Measurements from ENCODE around the gene RNF39.

Gene RNF39

DNA sequence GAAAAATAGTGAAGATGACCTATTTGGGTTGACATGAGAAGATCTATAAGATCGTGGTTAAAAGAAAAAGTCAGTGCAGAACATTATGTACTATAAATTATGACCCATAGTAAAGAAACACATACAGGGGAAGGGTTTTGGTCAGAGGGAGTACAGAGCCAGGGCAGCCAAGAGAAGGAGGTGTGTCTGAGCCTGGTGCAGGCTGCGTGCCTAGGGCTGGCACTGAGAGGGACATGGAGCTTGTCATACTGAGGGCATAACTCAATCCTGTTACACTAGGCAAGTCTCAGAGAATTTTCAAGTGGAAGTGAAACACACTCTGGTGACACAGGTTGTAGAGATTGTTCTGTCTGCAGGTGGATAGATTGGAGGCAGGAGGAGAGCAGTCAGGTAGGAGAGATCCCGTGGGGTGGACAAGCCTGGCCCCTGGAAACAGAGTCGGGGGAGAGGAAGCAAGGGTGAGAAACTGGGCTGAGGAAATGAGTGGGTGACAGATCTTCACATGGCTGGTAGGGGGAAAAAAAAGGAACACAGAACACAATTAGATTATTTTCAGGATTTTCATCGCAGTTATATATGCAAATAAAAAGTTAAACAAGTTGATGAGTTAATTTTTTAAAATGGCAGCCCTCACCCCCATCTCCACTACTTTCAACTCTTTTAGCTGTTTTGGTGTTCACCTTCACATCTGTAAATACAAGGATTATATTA lies 18.5 kb upstream of the RNF39 start:
- no peak overlapping the region for H3K4me3 ChIP-seq (ENCODE audit: low read length)
- peaks cover 8% of the 10 kb centered on the region; the same call in 1 of the 2 replicates for H3K27me3 ChIP-seq (ENCODE audit: low read depth, low read length)
- H3K4me1 ChIP-seq (ENCODE audit: low read length): peaks cover 9% of the 10 kb centered on the region; the same call in 1 of the 2 replicates
- H4K20me1 ChIP-seq (ENCODE audit: insufficient read depth, low read length): no peaks in the 10 kb centered on the region
- no peak overlapping the region for H3K4me2 ChIP-seq (ENCODE audit: low read length)
- H3K79me2 ChIP-seq (ENCODE audit: low read length): no peaks in the 10 kb centered on the region
- no peak overlapping the region for H3K9ac ChIP-seq (ENCODE audit: low read length)
- H3K27ac ChIP-seq (ENCODE audit: low read length): no peak overlapping the region
- TF ChIP-seq, protein P1, sequence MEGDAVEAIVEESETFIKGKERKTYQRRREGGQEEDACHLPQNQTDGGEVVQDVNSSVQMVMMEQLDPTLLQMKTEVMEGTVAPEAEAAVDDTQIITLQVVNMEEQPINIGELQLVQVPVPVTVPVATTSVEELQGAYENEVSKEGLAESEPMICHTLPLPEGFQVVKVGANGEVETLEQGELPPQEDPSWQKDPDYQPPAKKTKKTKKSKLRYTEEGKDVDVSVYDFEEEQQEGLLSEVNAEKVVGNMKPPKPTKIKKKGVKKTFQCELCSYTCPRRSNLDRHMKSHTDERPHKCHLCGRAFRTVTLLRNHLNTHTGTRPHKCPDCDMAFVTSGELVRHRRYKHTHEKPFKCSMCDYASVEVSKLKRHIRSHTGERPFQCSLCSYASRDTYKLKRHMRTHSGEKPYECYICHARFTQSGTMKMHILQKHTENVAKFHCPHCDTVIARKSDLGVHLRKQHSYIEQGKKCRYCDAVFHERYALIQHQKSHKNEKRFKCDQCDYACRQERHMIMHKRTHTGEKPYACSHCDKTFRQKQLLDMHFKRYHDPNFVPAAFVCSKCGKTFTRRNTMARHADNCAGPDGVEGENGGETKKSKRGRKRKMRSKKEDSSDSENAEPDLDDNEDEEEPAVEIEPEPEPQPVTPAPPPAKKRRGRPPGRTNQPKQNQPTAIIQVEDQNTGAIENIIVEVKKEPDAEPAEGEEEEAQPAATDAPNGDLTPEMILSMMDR (IDR thresholded peaks at IDR 0.05; ENCODE audit: low read depth, low read length): no peak
- TF ChIP-seq EZH2phosphoT487 (IDR thresholded peaks at IDR 0.05; ENCODE audit: low read depth): no peak
- no peaks in the 10 kb centered on the region for H3K36me3 ChIP-seq (replicated peaks; ENCODE audit: low read depth, low read length)
- H2AFZ ChIP-seq (ENCODE audit: low read depth, low read length): no peak overlapping the region
- H3K9me3 ChIP-seq (ENCODE audit: insufficient read depth, low read length): no peaks in the 10 kb centered on the region

DNA sequence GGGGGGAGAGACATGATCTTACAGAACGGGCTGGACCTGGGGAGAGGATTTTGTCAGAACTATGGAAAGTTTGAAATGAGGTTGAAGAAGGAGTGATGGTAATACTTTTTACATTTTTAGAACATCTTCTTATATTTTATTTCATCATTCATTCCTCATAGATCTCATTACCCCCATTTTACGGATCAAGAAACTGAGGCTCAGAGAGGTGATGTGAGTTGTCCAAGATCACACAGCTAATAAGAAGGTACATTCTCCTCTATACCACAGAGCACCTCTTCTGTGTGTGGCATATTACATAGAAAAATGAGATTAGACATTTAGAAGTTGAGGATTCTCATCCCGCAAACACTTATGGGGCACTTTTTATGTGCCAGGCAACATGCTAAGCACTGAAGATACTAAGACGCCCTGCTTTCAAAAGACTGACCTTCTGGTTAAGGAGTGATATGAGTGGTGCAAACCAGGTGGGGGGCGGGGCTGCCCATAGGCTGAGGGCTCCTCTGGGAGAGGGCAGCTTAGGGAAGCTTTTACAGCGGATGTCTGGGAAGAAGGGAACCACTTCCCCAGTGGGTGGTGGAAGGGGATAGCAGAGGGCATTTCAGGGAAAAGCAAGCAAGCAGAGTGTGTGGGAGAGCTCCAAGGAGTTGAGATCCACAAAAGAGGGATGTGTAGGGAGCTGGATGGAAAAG lies 17.4 kb upstream of the RNF39 start:
- H3K9me3 ChIP-seq (ENCODE audit: insufficient read depth, low read length): no peaks in the 10 kb centered on the region
- no peak overlapping the region for H3K9ac ChIP-seq (ENCODE audit: low read length)
- TF ChIP-seq EZH2phosphoT487 (IDR thresholded peaks at IDR 0.05; ENCODE audit: low read depth): no peak
- TF ChIP-seq, protein P1 (IDR thresholded peaks at IDR 0.05; ENCODE audit: low read depth, low read length): no peak
- H3K79me2 ChIP-seq (ENCODE audit: low read length): no peaks in the 10 kb centered on the region
- no peak overlapping the region for H2AFZ ChIP-seq (ENCODE audit: low read depth, low read length)
- H3K36me3 ChIP-seq (replicated peaks; ENCODE audit: low read depth, low read length): no peaks in the 10 kb centered on the region
- no peak overlapping the region for H3K27ac ChIP-seq (ENCODE audit: low read length)
- peaks cover 8% of the 10 kb centered on the region; the same call in 1 of the 2 replicates for H3K4me1 ChIP-seq (ENCODE audit: low read length)
- 0 out of 2 replicates have a peak, but pooled peaks cover 8% of the 10 kb centered on the region for H3K27me3 ChIP-seq (ENCODE audit: low read depth, low read length)
- no peaks in the 10 kb centered on the region for H4K20me1 ChIP-seq (ENCODE audit: insufficient read depth, low read length)
- H3K4me2 ChIP-seq (ENCODE audit: low read length): no peak overlapping the region
- H3K4me3 ChIP-seq (ENCODE audit: low read length): no peak overlapping the region

DNA sequence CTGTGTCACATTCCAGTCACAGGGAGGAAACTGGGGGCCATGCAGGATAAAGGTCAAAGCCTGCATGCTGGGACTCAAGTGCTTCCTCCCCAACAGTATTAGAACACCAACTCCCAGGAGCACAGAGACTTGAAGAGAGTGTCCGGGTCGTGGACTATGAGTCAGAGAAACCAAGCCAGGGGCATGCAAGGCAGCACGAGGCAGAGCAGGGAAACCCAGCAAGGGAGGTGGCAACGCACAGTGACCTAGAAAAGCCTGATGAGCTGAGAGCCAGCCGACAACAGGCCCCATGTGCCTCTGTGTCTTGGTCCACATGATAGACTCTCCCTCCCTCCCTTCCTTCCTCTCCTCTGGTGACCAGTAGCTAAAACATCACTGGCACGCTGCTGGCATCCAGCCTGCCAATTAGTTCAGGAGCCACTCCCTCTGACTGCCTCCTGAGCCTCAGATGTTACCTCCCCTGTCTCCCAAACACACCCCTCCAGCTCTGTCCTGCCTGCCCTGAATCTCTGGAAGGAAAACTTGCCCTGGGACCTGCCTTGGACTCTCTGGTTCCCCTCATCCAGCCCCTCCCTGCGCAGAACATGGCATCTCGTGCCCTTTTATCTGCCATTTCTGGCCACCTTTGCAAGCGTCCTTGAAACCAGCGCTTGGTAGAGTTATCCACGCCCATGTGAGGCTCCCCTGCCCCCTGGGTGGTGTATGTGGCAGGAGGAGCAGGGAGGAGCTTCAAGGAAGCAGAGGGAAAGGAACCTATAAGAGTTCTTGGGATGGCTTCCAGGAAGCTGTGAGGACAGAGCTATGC lies 16.2 kb upstream of the RNF39 start:
- H3K9ac ChIP-seq (ENCODE audit: low read length): no peak overlapping the region
- no peak overlapping the region for H2AFZ ChIP-seq (ENCODE audit: low read depth, low read length)
- no peak overlapping the region for H3K27ac ChIP-seq (ENCODE audit: low read length)
- TF ChIP-seq, protein P1 (IDR thresholded peaks at IDR 0.05; ENCODE audit: low read depth, low read length): no peak
- no peak for TF ChIP-seq EZH2phosphoT487 (IDR thresholded peaks at IDR 0.05; ENCODE audit: low read depth)
- H3K79me2 ChIP-seq (ENCODE audit: low read length): no peaks in the 10 kb centered on the region
- H3K27me3 ChIP-seq (ENCODE audit: low read depth, low read length): 0 out of 2 replicates have a peak, but pooled peaks cover 8% of the 10 kb centered on the region
- H3K4me2 ChIP-seq (ENCODE audit: low read length): no peak overlapping the region
- no peaks in the 10 kb centered on the region for H3K36me3 ChIP-seq (replicated peaks; ENCODE audit: low read depth, low read length)
- no peak overlapping the region for H3K4me3 ChIP-seq (ENCODE audit: low read length)
- H3K9me3 ChIP-seq (ENCODE audit: insufficient read depth, low read length): no peaks in the 10 kb centered on the region
- no peaks in the 10 kb centered on the region for H4K20me1 ChIP-seq (ENCODE audit: insufficient read depth, low read length)
- H3K4me1 ChIP-seq (ENCODE audit: low read length): peaks cover 5% of the 10 kb centered on the region; the same call in 1 of the 2 replicates

DNA sequence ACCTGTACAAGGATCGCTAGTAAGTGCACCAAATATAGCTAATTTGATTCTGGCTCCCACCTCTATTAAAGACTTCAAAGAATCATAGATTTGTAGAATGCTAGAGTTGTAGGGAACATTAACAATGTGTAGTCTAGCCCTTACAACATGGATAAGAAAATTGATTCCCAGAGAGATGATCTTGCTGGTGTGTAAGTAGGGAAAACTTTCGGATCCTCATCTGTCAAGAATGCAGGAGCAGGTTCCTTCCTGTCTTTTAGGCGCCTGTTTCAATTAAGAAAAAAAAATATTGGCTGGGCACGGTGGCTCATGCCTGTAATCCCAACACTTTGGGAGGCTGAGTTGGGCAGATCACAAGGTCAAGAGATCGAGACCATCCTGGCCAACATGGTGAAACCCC lies 12.3 kb upstream of the RNF39 start:
- Histone ChIP-seq H3K4me2 (ENCODE audit: low read length) (no peak overlapping the region), H3K27ac (ENCODE audit: low read length) (no peak overlapping the region), H3K4me1 (ENCODE audit: low read length) (no peaks in the 10 kb centered on the region), H3K27me3 (ENCODE audit: low read depth, low read length) (0 out of 2 replicates have a peak, but pooled peaks cover 6% of the 10 kb centered on the region), H3K36me3 (replicated peaks; ENCODE audit: low read depth, low read length) (no peaks in the 10 kb centered on the region), H3K9ac (ENCODE audit: low read length) (no peak overlapping the region), H3K9me3 (ENCODE audit: insufficient read depth, low read length) (no peaks in the 10 kb centered on the region), H4K20me1 (ENCODE audit: insufficient read depth, low read length) (no peaks in the 10 kb centered on the region), H3K79me2 (ENCODE audit: low read length) (no peaks in the 10 kb centered on the region), H3K4me3 (ENCODE audit: low read length) (no peak overlapping the region), H2AFZ (ENCODE audit: low read depth, low read length) (no peak overlapping the region)
- TF ChIP-seq, protein P1 (IDR thresholded peaks at IDR 0.05; ENCODE audit: low read depth, low read length): no peak
- TF ChIP-seq EZH2phosphoT487 (IDR thresholded peaks at IDR 0.05; ENCODE audit: low read depth): no peak

Data from OCI-LY3 (cell line).